Osteocyte (in vitro differentiated cells): Measurements from ENCODE around the gene IGF2BP3. TPM values are rescaled to one million over a fixed set of nuclear protein-coding genes. Genes with fewer than 3 reads are reported as not detected.
A peak's percentile ranks its signal among the peaks of the same experiment; 100 is the strongest.

Experiments used
- DNase-seq: peaks from one replicate; pipeline ENCODE4 v3.0.0; 2021; ENCODE audit warnings: mixed read lengths; ENCODE audit not compliant: unreplicated experiment; ENCODE audit errors: extremely low spot score
- H3K27ac Mint-ChIP-seq: one replicate; pipeline ENCODE4 v1.8.0; 2021; ENCODE audit warnings: mild to moderate bottlenecking, mixed read lengths; ENCODE audit not compliant: unreplicated experiment
- H3K27me3 Mint-ChIP-seq: one replicate; pipeline ENCODE4 v1.8.0; 2021; ENCODE audit warnings: mixed read lengths; ENCODE audit not compliant: unreplicated experiment
- H3K36me3 Mint-ChIP-seq: one replicate; pipeline ENCODE4 v1.8.0; 2021; ENCODE audit warnings: mixed read lengths; ENCODE audit not compliant: unreplicated experiment
- H3K4me1 Mint-ChIP-seq: one replicate; pipeline ENCODE4 v1.8.0; 2021; ENCODE audit warnings: mixed read lengths; ENCODE audit not compliant: unreplicated experiment
- H3K4me3 Mint-ChIP-seq: one replicate; pipeline ENCODE4 v1.8.0; 2021; ENCODE audit warnings: mild to moderate bottlenecking, moderate library complexity, mixed read lengths; ENCODE audit not compliant: unreplicated experiment
- H3K9me3 Mint-ChIP-seq: one replicate; pipeline ENCODE4 v1.8.0; 2021; ENCODE audit warnings: mixed read lengths; ENCODE audit not compliant: unreplicated experiment
- CTCF ChIP-seq: fragments of 200-600 bp; sonication (generic); IDR thresholded peaks from 2 replicates; pipeline ENCODE4 v1.5.0; 2021; ENCODE audit warnings: antibody characterized with exemption, mild to moderate bottlenecking, moderate library complexity
- total RNA-seq: library from RNA; stranded (reverse); gene quantifications from 2 replicates; pipeline ENCODE4 v1.2.1, GENCODE V29; 2021

IGF2BP3 gene
- total RNA-seq, 1 donor from 2014 or later: 70.0 TPM

- no peak overlapping the region for H3K4me3 Mint-ChIP-seq
- peaks cover 48% of the 10 kb centered on the region for H3K4me1 Mint-ChIP-seq
- DNase-seq: no peak
- no peaks in the 10 kb centered on the region for H3K9me3 Mint-ChIP-seq
- H3K27me3 Mint-ChIP-seq: no peaks in the 10 kb centered on the region
- no peak for TF ChIP-seq CTCF
- H3K36me3 Mint-ChIP-seq: peaks cover 15% of the 10 kb centered on the region
- H3K27ac Mint-ChIP-seq: peak overlapping the region; percentile 46
These were observed 73.9 kb downstream of the IGF2BP3 start for GRCh38 chr7:23396222-23397015.

- H3K9me3 Mint-ChIP-seq: no peaks in the 10 kb centered on the region
- no peak for TF ChIP-seq CTCF
- H3K27ac Mint-ChIP-seq: peak overlapping the region; percentile 8
- no peak for DNase-seq
- no peak overlapping the region for H3K4me3 Mint-ChIP-seq
- peaks cover 4% of the 10 kb centered on the region for H3K36me3 Mint-ChIP-seq
- H3K4me1 Mint-ChIP-seq: peaks cover 48% of the 10 kb centered on the region
- H3K27me3 Mint-ChIP-seq: no peaks in the 10 kb centered on the region
These were observed 75.7 kb downstream of the IGF2BP3 start for GRCh38 chr7:23394488-23395171.

GRCh38 chr7:23393636-23394035 lies 76.7 kb downstream of the IGF2BP3 start:
- H3K36me3 Mint-ChIP-seq: peaks cover 6% of the 10 kb centered on the region
- no peak overlapping the region for H3K4me3 Mint-ChIP-seq
- peak overlapping the region; percentile 44 for H3K27ac Mint-ChIP-seq
- no peaks in the 10 kb centered on the region for H3K27me3 Mint-ChIP-seq
- no peak for TF ChIP-seq CTCF
- DNase-seq: no peak
- H3K4me1 Mint-ChIP-seq: peaks cover 52% of the 10 kb centered on the region
- H3K9me3 Mint-ChIP-seq: no peaks in the 10 kb centered on the region

GRCh38 chr7:23389701-23390100 lies 80.6 kb downstream of the IGF2BP3 start:
- no peak for DNase-seq
- no peaks in the 10 kb centered on the region for H3K27me3 Mint-ChIP-seq
- no peak overlapping the region for H3K4me3 Mint-ChIP-seq
- H3K27ac Mint-ChIP-seq: no peak overlapping the region
- H3K4me1 Mint-ChIP-seq: peaks cover 39% of the 10 kb centered on the region
- H3K36me3 Mint-ChIP-seq: peaks cover 14% of the 10 kb centered on the region
- H3K9me3 Mint-ChIP-seq: no peaks in the 10 kb centered on the region
- TF ChIP-seq CTCF: no peak

GRCh38 chr7:23387583-23387982 lies 82.7 kb downstream of the IGF2BP3 start:
- H3K9me3 Mint-ChIP-seq: no peaks in the 10 kb centered on the region
- no peaks in the 10 kb centered on the region for H3K27me3 Mint-ChIP-seq
- peaks cover 27% of the 10 kb centered on the region for H3K4me1 Mint-ChIP-seq
- no peak for TF ChIP-seq CTCF
- no peak overlapping the region for H3K4me3 Mint-ChIP-seq
- DNase-seq: no peak
- no peak overlapping the region for H3K27ac Mint-ChIP-seq
- H3K36me3 Mint-ChIP-seq: peaks cover 17% of the 10 kb centered on the region
